GM12892 (cell line): ENCODE data around the gene ARHGEF10L.

ENCODE experiments used
- DNase-seq: peaks from one replicate; pipeline ENCODE4 v3.0.0; 2011; ENCODE audit not compliant: insufficient read length
- FAIRE-seq: peaks from 2 replicates; lab custom pipeline; 2011; peaks lifted over from hg19 to GRCh38; lab: Jason Lieb, UNC
- POLR2A ChIP-seq: IDR thresholded peaks from 2 replicates; pipeline ENCODE4 v1.6.1; 2011; ENCODE audit warnings: low read depth, low read length, control low read depth
- POLR2AphosphoS5 ChIP-seq: IDR thresholded peaks from 2 replicates; pipeline ENCODE4 v1.6.1; 2011; ENCODE audit warnings: low read depth, low read length, control low read depth
- TAF1 ChIP-seq: IDR thresholded peaks from 2 replicates; pipeline ENCODE4 v1.6.1; 2011; ENCODE audit warnings: low read depth, mild to moderate bottlenecking, control low read depth, low read length, borderline replicate concordance

ARHGEF10L gene

GRCh38 chr1:17713993-17714392, 174.5 kb downstream of the ARHGEF10L start:
- TF ChIP-seq POLR2A: no peak
- TF ChIP-seq POLR2AphosphoS5: no peak
- no peak for TF ChIP-seq TAF1
- FAIRE-seq (no peak), DNase-seq (no peak)

- no peak for FAIRE-seq
- no peak for DNase-seq
- no peak for TF ChIP-seq POLR2A
Measured at GRCh38 chr1:17717594-17718535, 178.4 kb downstream of the ARHGEF10L start.

DNA sequence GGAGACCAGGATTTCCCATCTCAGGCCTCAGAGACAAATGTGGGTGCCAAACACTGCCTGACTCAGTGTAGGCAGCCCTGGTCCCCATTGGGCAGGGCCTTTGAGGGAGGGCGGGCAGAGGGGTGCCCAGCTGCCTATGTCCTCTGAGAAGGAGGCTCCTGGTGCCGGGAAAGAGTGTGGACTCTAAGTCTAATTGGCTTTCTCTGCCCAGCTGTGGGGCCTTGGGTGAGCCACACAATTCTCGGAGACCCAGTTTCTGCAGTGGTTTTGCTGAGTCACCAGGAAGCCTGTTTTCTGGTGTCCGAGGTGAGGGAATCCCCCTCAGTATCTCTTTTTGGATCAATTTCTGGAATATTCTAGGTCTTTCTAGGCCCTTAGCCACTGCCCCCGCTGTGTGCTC, 180.4 kb downstream of the ARHGEF10L start:
- FAIRE-seq (no peak), DNase-seq (no peak)
- TF ChIP-seq POLR2AphosphoS5: no peak
- TF ChIP-seq POLR2A: no peak
- TF ChIP-seq TAF1: no peak

DNA sequence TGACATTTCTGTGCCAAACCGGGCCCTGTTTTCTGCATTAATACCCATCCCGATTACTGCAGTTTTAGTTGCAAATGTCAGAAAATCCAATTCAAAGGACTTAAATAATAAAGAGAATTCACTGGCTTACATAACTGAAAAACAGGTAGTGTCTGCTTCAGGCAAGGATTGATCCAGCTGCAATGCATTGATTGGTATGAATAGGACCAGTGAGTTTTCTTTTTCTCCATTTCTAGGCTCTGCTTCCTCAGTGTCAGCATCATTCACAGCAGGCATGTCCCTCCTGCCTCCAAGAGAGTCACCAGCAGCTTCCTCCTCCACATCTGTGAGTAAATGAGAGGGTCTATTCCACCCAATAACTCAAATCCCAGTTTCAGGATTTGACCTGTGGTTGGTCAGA, 181.9 kb downstream of the ARHGEF10L start:
- FAIRE-seq (no peak), DNase-seq (no peak)
- TF ChIP-seq POLR2A (no peak), POLR2AphosphoS5 (no peak), TAF1 (no peak)

DNA sequence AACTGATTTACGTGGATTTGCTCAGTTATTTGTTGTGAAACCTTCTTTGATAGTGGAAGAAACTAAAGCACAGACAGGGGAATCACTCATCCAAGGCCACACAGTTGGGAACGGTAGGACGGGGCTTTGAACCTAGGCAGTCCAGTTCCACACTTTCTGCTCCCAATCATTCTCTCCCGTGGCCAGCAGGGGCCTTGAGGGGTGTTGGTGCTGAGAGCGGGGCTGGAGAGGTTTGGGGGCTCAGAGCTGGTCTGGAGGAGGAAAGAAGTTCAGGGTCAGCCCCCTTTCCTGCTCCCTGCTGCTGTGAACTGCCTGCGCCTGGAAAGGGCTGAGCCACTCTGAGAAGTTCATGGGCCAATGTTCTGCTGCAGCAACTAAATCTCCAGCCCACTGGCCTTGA, 184.2 kb downstream of the ARHGEF10L start:
- DNase-seq (no peak), FAIRE-seq (no peak)
- TF ChIP-seq TAF1: no peak
- no peak for TF ChIP-seq POLR2A
- TF ChIP-seq POLR2AphosphoS5: no peak

DNA sequence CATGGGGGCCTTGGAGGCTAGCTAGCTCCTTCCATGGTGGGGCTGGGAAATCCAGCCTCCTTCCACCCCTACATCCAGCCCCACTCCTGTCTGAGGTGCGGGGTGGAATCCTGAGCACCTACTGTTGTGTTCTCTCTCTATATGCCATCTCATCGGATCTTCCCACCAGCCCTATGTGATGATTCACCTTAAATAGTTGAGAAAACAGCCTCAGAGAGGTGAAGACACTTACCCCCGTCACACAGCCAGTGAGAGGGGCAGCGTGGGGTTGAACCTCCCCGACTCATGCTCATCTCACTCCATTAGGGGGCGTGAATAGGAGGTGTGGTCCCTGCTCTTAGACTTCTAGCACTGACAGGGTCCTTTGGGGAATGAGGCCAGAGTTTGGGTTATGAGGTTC, 184.7 kb downstream of the ARHGEF10L start:
- FAIRE-seq: no peak
- DNase-seq: no peak
- TF ChIP-seq TAF1: no peak
- no peak for TF ChIP-seq POLR2AphosphoS5
- no peak for TF ChIP-seq POLR2A

- TF ChIP-seq POLR2AphosphoS5 (no peak), POLR2A (no peak), TAF1 (no peak)
- DNase-seq (no peak), FAIRE-seq (no peak)
Measured at GRCh38 chr1:17725084-17725719, 185.7 kb downstream of the ARHGEF10L start.

GRCh38 chr1:17725811-17726582, 186.5 kb downstream of the ARHGEF10L start:
- TF ChIP-seq POLR2AphosphoS5 (no peak), TAF1 (no peak), POLR2A (no peak)
- no peak for FAIRE-seq
- DNase-seq: no peak

- DNase-seq (no peak), FAIRE-seq (no peak)
- no peak for TF ChIP-seq POLR2AphosphoS5
- no peak for TF ChIP-seq POLR2A
- TF ChIP-seq TAF1: no peak
Measured at GRCh38 chr1:17728123-17728712, 188.7 kb downstream of the ARHGEF10L start.

GRCh38 chr1:17729248-17729647, 189.8 kb downstream of the ARHGEF10L start:
- DNase-seq (no peak), FAIRE-seq (no peak)

GRCh38 chr1:17729909-17730308, 190.4 kb downstream of the ARHGEF10L start:
- FAIRE-seq (no peak), DNase-seq (no peak)
- no peak for TF ChIP-seq POLR2AphosphoS5
- TF ChIP-seq POLR2A: no peak

More at GRCh38 chr1:17729248-17729647, 189.8 kb downstream of the ARHGEF10L start:
- TF ChIP-seq POLR2A (no peak), POLR2AphosphoS5 (no peak), TAF1 (no peak)
